A549 (cell line): ENCODE data around the gene LSM3.

ENCODE experiments used
- CEBPB ChIP-seq, 2 experiments: fragments of >200 bp in 1 of 2; sonication (Bioruptor Twin) in 1 of 2; formaldehyde crosslinking in 1 of 2; IDR thresholded peaks; 2 replicates each; pipeline ENCODE4 v1.6.1; 2012 to 2016
- CTCF ChIP-seq: fragments of >200 bp; sonication (Bioruptor Twin); formaldehyde crosslinking; IDR thresholded peaks from 3 replicates; pipeline ENCODE4 v1.5.1; 2016
- ELK1 ChIP-seq: fragments of 150-350 bp; IDR thresholded peaks from 2 replicates; pipeline ENCODE4 v1.6.1; 2014; ENCODE audit warnings: low read depth, mild to moderate bottlenecking, low read length
- EP300 ChIP-seq, 2 experiments: fragments of >200 bp; sonication (Bioruptor Twin); formaldehyde crosslinking; IDR thresholded peaks; 2 replicates in 1 of 2; 3 replicates in 1 of 2; pipeline ENCODE4 v1.6.1; 2016 to 2017
- HDAC2 ChIP-seq: fragments of 200-600 bp; sonication (generic); IDR thresholded peaks from 2 replicates; pipeline ENCODE4 v1.6.1; 2016
- HMGXB4 ChIP-seq: fragments of 250-450 bp; sonication (Bioruptor Pico); IDR thresholded peaks from 2 replicates; pipeline ENCODE4 v1.5.0; 2021; ENCODE audit warnings: mild to moderate bottlenecking, moderate library complexity, borderline replicate concordance
- POLR2A ChIP-seq: IDR thresholded peaks from 2 replicates; pipeline ENCODE4 v1.6.1; 2012; ENCODE audit warnings: mild to moderate bottlenecking, low read length
- RFX5 ChIP-seq: fragments of 450-650 bp; IDR thresholded peaks from 2 replicates; pipeline ENCODE4 v1.7.1; 2014; ENCODE audit warnings: antibody characterized with exemption, mild to moderate bottlenecking, moderate library complexity

GRCh38 chr3:14132120-14132519, 46.5 kb upstream of the LSM3 start:
- TF ChIP-seq ELK1 (no peak), POLR2A (no peak), EP300 (IDR thresholded peaks at IDR 0.05) (no peak), HDAC2 (no peak), HMGXB4 (no peak), RFX5 (no peak), CEBPB (IDR thresholded peaks at IDR 0.05) (no peak), CTCF (no peak)
